PC-9 (cell line): ENCODE measurements around the gene CAMTA1. TPM values are rescaled to one million over a fixed set of nuclear protein-coding genes. Genes with fewer than 3 reads are reported as not detected.

Experiments used
- BruUV-seq: library from RNA; stranded (reverse); fragments of 400-500 nt; replicated peaks from 2 replicates; lab custom pipeline; 2021; lab: Mats Ljungman, UMichigan
- CTCF ChIA-PET: fragments of 300-600 bp; sonication (Branson Sonifier 250); formaldehyde crosslinking; loops from one replicate; lab custom pipeline; 2022; ENCODE audit warnings: antibody characterized with exemption; lab: Charles Lee
- POLR2A ChIA-PET: fragments of 300-600 bp; sonication (Branson Sonifier 250); formaldehyde crosslinking; loops from one replicate; lab custom pipeline; 2022; ENCODE audit warnings: antibody characterized with exemption; ENCODE audit not compliant: unreplicated experiment; lab: Charles Lee
- DNase-seq, 2 experiments: peaks; one replicate each; pipeline versions ENCODE4 v3.0.0 to v3.0.0-alpha.2; 2015 to 2022; ENCODE audit warnings: mixed read lengths in 1 of 2
- H2AFZ ChIP-seq: fragments of 200-600 bp; sonication (generic); 2 replicates; pipeline ENCODE4 v1.8.1; 2017; ENCODE audit warnings: antibody characterized with exemption
- H3F3A ChIP-seq: fragments of 200-600 bp; sonication (generic); 2 replicates; pipeline ENCODE4 v1.8.1; 2017; ENCODE audit warnings: antibody characterized with exemption, mild to moderate bottlenecking, low read depth; ENCODE audit not compliant: insufficient read depth
- H3K27ac ChIP-seq: fragments of 200-600 bp; sonication (generic); 2 replicates; pipeline ENCODE4 v1.6.1; 2016; ENCODE audit warnings: mixed run types
- H3K27me3 ChIP-seq: fragments of 200-600 bp; sonication (generic); 2 replicates; pipeline ENCODE4 v1.6.1; 2016; ENCODE audit warnings: low read depth, mixed run types; ENCODE audit not compliant: insufficient read depth
- H3K36me3 ChIP-seq: fragments of 200-600 bp; sonication (generic); 2 replicates; pipeline ENCODE4 v1.6.1; 2016; ENCODE audit warnings: low read depth, mixed run types
- H3K4me1 ChIP-seq: fragments of 200-600 bp; sonication (generic); replicated peaks from 2 replicates; pipeline ENCODE4 v1.6.1; 2016; ENCODE audit warnings: mixed run types; ENCODE audit not compliant: insufficient read depth
- H3K4me2 ChIP-seq: fragments of 200-600 bp; sonication (generic); 2 replicates; pipeline ENCODE4 v1.6.1; 2017; ENCODE audit warnings: mixed run types
- H3K4me3 ChIP-seq: fragments of 200-600 bp; sonication (generic); 2 replicates; pipeline ENCODE4 v1.6.1; 2016; ENCODE audit warnings: mixed run types
- H3K79me2 ChIP-seq: fragments of 200-600 bp; sonication (generic); 2 replicates; pipeline ENCODE4 v1.6.1; 2017; ENCODE audit warnings: low read depth, mixed run types
- H3K9me2 ChIP-seq: fragments of 200-600 bp; sonication (generic); 2 replicates; pipeline ENCODE4 v1.8.1; 2017; ENCODE audit warnings: mild to moderate bottlenecking; ENCODE audit not compliant: insufficient read depth
- H3K9me3 ChIP-seq: fragments of 200-600 bp; sonication (generic); 2 replicates; pipeline ENCODE4 v1.8.1; 2016; ENCODE audit warnings: low read depth; ENCODE audit not compliant: insufficient read depth
- H4K20me1 ChIP-seq: fragments of 200-600 bp; sonication (generic); 2 replicates; pipeline ENCODE4 v1.8.1; 2017; ENCODE audit not compliant: insufficient read depth
- CTCF ChIP-seq: fragments of 200-600 bp; sonication (generic); conservative IDR thresholded peaks from 2 replicates; pipeline ENCODE4 v1.6.1; 2017; ENCODE audit warnings: mixed run types, antibody characterized with exemption, mild to moderate bottlenecking, moderate library complexity
- EZH2 ChIP-seq: fragments of 200-600 bp; sonication (generic); IDR thresholded peaks from 2 replicates; pipeline ENCODE4 v1.8.0; 2017; ENCODE audit warnings: antibody characterized with exemption, low read depth
- intact Hi-C: fragments of 100-400 bp; cut with micrococcal nuclease; formaldehyde crosslinking; loops from one replicate; pipeline ENCODE4 v1.10.0; 2022; ENCODE audit not compliant: unreplicated experiment
- total RNA-seq: library from RNA; stranded (reverse); gene quantifications from 2 replicates; pipeline ENCODE4 v1.2.3, GENCODE V29; 2021

The CAMTA1 gene
- total RNA-seq, 1 experiment from 2014 or later = 72.3 TPM

GRCh38 chr1:7063981-7064380, 278.7 kb downstream of the CAMTA1 start:
- Histone ChIP-seq H3F3A (no peaks in the 10 kb centered on the region), H3K4me1 (no peaks in the 10 kb centered on the region), H3K27me3 (peaks cover 70% of the 10 kb centered on the region), H2AFZ (no peak overlapping the region), H3K4me3 (no peak overlapping the region), H3K9me3 (no peaks in the 10 kb centered on the region), H3K4me2 (no peak overlapping the region), H3K9me2 (no peaks in the 10 kb centered on the region), H3K27ac (no peak overlapping the region), H4K20me1 (no peaks in the 10 kb centered on the region), H3K79me2 (no peaks in the 10 kb centered on the region), H3K36me3 (no peaks in the 10 kb centered on the region)
- no peak for DNase-seq
- POLR2A ChIA-PET = no interaction called here
- CTCF ChIA-PET = no interaction called here
- intact Hi-C loops = no loop called here
- no TSS peak for BruUV-seq
- no peak for TF ChIP-seq CTCF
- no peak for TF ChIP-seq EZH2

GRCh38 chr1:7068552-7068951, 283.3 kb downstream of the CAMTA1 start:
- H3K27ac ChIP-seq = no peak overlapping the region
- no peak for TF ChIP-seq CTCF
- H3K79me2 ChIP-seq = no peaks in the 10 kb centered on the region
- CTCF ChIA-PET = interaction anchor here (0.7 kb wide), 1 partner anchor 751 kb away, joined by 5 read pairs; no protein-coding TSS in a partner anchor
- POLR2A ChIA-PET = no interaction called here
- no TSS peak for BruUV-seq
- H3K36me3 ChIP-seq = no peaks in the 10 kb centered on the region
- peaks cover 31% of the 10 kb centered on the region for H3K27me3 ChIP-seq
- no peak overlapping the region for H2AFZ ChIP-seq
- H3K9me3 ChIP-seq = no peaks in the 10 kb centered on the region
- no peaks in the 10 kb centered on the region for H4K20me1 ChIP-seq
- DNase-seq = no peak
- no peak overlapping the region for H3K4me3 ChIP-seq
- no peaks in the 10 kb centered on the region for H3K4me1 ChIP-seq
- no peaks in the 10 kb centered on the region for H3K9me2 ChIP-seq
- intact Hi-C loops = no loop called here
- H3K4me2 ChIP-seq = no peak overlapping the region
- no peaks in the 10 kb centered on the region for H3F3A ChIP-seq

GRCh38 chr1:7069931-7070330, 284.7 kb downstream of the CAMTA1 start:
- H3K27ac ChIP-seq = no peak overlapping the region
- CTCF ChIA-PET = no interaction called here
- intact Hi-C loops = loop anchor here (1.0 kb wide), 1 partner anchor 350 kb away; no protein-coding TSS in a partner anchor

More at GRCh38 chr1:7069931-7070330, 284.7 kb downstream of the CAMTA1 start:
- Histone ChIP-seq H3K27me3 (peaks cover 30% of the 10 kb centered on the region), H3K9me3 (no peaks in the 10 kb centered on the region), H2AFZ (no peak overlapping the region), H3K9me2 (no peaks in the 10 kb centered on the region), H3K79me2 (no peaks in the 10 kb centered on the region), H3F3A (no peaks in the 10 kb centered on the region), H3K4me2 (no peak overlapping the region), H4K20me1 (no peaks in the 10 kb centered on the region), H3K4me1 (no peaks in the 10 kb centered on the region), H3K36me3 (no peaks in the 10 kb centered on the region), H3K4me3 (no peak overlapping the region)
- DNase-seq = no peak
- POLR2A ChIA-PET = no interaction called here
- TF ChIP-seq CTCF = no peak
- no peak for TF ChIP-seq EZH2
- BruUV-seq = no TSS peak
